Stimulated activated naive CD4-positive, alpha-beta T cell (primary cell): ENCODE measurements around the gene TAOK2.

Experiments used
- DNase-seq, 6 experiments: peaks; one replicate each; lab custom pipeline; 2025; lab: John Stamatoyannopoulos, UW

Gene TAOK2

GRCh38 chr16:29987371-29988085, 13.9 kb downstream of the TAOK2 start:
- no peak for DNase-seq

DNA sequence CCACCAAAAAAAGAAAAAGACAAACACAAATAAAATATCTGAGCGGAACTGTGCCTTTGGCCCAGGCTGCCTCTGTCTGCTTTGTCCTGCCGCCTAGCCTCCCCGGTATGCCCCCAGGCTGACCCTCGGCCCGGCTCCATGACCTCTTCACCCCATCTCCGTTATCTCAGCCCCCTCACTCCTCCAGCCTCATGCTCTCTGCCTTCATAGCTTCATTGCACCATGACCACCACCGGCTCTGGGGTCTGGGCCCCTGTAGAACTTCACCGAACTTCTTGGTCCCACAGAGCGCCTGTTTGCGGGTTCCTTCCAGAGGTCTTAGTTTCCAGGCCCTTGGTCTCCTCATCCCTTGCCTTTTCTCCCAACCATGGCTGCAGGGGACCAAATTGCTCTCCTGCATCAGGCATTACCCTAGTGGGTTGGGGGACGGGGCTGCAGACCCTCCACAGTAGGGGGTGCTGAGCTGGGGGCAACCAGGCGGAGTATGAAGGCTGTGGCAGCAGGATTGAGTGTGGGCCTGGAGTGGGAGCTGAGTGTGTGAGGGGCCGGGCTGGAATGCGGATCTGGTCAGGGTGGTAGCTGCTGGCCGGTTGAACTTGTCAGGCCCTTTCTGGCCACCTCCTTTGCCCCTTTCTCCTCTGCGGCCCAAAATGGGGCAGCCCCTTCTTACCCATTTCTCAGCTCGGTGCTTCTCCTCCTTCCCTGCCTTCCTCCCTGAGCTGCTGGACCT, 14.8 kb downstream of the TAOK2 start:
- no peak for DNase-seq

GRCh38 chr16:29989111-29989858, 15.6 kb downstream of the TAOK2 start:
- no peak for DNase-seq

GRCh38 chr16:29990034-29990433, 16.4 kb downstream of the TAOK2 start:
- no peak for DNase-seq

GRCh38 chr16:29990883-29991570, 17.4 kb downstream of the TAOK2 start:
- no peak for DNase-seq

DNA sequence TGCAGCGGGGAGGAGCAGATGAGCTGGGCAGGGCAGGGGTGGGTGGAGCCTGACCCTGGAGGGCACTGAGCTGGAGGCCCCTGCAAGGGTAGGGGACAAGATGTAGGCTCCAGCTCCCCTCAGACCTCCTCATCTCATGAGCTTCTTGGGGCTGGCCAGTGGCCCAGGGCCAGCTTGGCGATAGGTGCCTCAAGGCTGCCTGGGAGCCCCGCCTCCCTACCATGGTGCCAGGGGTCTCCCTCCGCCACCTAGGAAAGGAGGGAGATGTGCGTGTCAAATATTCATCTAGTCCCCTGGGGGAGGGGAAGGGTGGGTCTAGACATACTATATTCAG, 17.9 kb downstream of the TAOK2 start:
- no peak for DNase-seq

- no peak for DNase-seq
These were observed 18.8 kb downstream of the TAOK2 start for GRCh38 chr16:29992344-29992967.

DNA sequence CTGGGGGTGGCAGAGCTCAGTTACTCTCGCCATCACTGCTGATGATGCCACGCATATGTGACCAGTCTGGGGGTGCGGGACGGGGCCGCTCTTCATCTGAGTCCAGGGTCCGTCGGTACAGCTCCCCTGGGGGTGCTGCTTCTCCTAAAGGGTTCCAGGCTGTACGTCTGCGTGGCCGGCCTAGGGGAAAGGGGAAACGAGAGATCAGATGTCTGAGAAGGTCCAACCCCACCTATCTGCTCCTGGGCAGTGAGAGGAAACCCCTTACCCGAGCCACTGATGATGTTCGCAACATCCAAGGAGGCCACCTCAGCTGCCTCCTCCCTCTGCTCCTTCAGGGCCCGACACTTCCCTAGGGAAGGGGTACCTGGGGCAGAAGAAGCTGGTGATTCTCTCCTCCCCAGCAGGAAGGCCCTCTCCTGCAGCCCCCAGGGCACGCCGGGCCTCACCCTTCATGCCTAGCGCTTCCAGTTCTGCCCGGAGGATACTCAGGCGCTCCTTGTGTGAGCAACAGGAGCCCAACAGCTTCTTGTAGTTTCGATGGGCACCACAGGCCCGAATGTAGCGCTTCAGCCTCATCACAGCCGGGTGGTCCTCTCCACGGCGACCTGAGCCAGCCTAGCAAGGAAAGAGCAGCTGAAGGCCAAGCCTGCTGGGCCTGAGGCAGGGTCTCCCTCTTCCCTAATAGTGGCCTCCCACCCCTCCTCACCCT, 19.7 kb downstream of the TAOK2 start:
- DNase-seq = no peak

DNA sequence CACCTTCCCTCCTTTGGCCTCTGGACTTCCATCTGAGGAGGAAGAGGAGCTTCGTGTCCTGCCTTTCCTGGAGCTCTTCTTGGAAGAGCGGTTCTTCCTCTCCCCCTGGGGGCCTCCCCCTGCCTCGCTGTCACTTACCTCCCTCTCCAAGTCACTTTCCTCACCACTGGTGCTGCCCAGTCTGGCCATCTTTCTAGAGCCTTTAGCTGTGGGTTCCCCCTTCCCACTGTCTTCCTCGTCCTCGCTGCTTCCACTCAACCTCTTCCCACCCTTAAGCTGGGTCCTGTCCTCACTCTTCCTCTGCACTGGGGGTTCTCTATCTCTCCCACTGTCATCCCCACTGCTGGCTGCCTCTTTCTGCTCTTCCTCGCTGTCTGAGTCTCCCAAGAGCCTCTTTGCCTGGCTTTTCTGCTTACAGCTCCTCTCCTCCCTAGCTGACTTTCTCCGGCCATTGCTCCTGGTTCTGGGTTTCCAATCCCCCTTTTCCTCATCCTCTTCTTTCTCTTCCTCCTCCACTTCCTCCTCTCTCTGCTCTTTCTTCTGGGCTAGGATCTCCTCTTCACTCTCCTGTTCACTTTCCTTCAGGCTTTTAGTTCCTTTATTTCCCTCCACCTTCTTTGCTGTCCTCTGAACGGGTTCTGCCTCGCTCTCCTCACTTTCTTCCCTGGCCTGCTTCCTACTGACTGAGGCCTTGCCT, 20.4 kb downstream of the TAOK2 start:
- no peak for DNase-seq

GRCh38 chr16:29994600-29995323, 21.1 kb downstream of the TAOK2 start:
- DNase-seq = no peak

DNA sequence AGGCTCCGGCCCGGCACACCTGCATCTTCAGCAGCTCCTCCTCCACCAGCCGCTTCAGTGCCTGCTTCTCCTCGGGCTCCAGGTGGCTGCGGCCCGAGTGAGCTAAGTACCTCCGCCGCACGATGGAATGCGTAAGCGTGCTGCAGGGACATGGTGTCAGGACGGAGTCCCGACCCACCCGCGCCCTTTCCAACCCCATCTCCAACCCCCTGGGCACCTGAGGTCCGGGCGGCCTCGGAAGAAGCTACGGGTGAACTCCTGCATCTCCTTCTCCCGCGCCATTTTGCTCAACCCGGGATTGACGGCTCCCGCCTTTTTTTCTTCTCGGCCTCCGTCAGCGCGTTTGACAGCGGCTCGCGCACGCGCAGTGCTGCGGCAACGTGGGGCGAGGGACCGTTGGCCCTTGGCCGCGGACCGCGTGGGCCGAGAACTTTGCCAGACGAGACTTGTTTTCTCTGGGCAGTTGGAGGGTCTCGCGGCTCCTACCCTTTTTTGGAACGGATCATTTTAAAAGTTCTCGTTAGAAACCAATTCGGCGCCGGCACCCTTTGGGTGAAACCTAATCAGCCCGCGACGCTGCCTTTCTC, 21.7 kb downstream of the TAOK2 start, which contains the start of gene HIRIP3:
HIRIP3 (minus strand) TSS at position 294 of the 587 bp plus-strand sequence; CDS start at position 282, 12 bp downstream.
- peak; percentile 77 to 98 (median 87) for DNase-seq

- DNase-seq = peak; percentile 95 to 99 (median 98)
These were observed 22.5 kb downstream of the TAOK2 start, which contains the start of gene INO80E for GRCh38 chr16:29995911-29996765. Gene INO80E, plus strand, starts transcription at chr16:29996241. Its CDS starts 70 bp downstream, at chr16:29996311.

- no peak for DNase-seq
These were observed 23.1 kb downstream of the TAOK2 start for GRCh38 chr16:29996766-29997250.

DNA sequence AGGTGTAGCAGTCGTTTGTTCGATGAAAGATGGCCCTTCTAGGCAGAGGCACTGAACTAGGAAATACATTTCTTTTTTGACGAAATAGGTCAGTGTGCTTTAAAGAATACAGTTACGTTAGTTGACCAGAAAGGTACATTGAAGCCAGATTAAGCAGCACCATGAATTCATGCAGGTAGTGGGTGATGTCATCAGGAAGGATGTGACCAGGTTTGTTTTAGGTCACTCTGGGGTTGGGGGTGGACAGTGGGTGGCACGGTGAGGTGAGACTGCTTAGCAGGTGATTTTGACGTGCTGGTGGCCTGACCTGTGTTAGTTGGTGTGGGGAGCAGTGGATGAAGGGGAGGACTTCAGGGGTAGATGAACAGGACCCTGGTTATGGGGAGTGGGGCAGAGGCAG, 25.9 kb downstream of the TAOK2 start:
- no peak for DNase-seq

GRCh38 chr16:30000735-30001631, 27.3 kb downstream of the TAOK2 start:
- no peak for DNase-seq

GRCh38 chr16:30002614-30003346, 29.1 kb downstream of the TAOK2 start:
- DNase-seq = no peak
